Stomach (tissue), 4 donors: ENCODE data around the gene TET1.

ENCODE experiments used
- CTCF ChIP-seq, 7 experiments: fragments of 450-650 bp in 4 of 7; fragments of 200-600 bp in 3 of 7; sonication (generic) in 3 of 7; IDR thresholded peaks; one replicate each; pipeline ENCODE4 v1.5.1; 2016 to 2019; ENCODE audit warnings: antibody characterized with exemption in 7 of 7, control low read depth in 2 of 7, mild to moderate bottlenecking in 1 of 7
- EP300 ChIP-seq: sonication (generic); formaldehyde crosslinking; IDR thresholded peaks from one replicate; pipeline ENCODE4 v1.6.1; 2017; ENCODE audit warnings: antibody characterized with exemption
- POLR2A ChIP-seq, 4 donors: fragments of 450-650 bp; IDR thresholded peaks; one replicate each; pipeline ENCODE4 v1.6.1; 2016; ENCODE audit warnings: antibody characterized with exemption in 4 of 4, control low read depth in 2 of 4, mild to moderate bottlenecking in 1 of 4, moderate library complexity in 1 of 4
- POLR2AphosphoS5 ChIP-seq, 3 donors: sonication (generic); formaldehyde crosslinking; IDR thresholded peaks; one replicate each; pipeline ENCODE4 v1.6.1; 2016; ENCODE audit warnings: antibody characterized with exemption in 3 of 3

DNA sequence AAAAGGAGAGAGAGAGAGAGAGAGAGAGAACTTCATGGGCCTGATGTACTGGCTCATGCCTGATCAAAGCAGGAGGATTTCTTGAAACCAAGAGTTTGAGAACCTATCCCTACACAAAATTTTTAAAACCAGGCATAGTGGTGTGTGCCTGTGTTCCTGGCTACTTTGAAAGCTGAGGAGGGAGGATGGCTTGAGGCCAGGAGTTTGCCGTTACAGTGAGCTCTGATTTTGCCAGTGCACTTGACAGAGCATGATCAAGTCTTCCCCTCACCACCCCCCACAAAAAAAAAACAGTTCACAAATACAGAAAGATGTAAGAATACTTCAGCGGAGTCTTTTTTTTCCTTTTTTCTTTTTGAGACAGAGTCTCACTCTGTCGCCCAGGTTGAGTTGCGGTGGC lies 108.8 kb downstream of the TET1 start:
- TF ChIP-seq CTCF (IDR thresholded peaks at IDR 0.05) (no peak), POLR2AphosphoS5 (IDR thresholded peaks at IDR 0.05) (no peak), POLR2A (IDR thresholded peaks at IDR 0.05) (no peak), EP300 (no peak)
